ENCODE results near the gene LDAF1.
A peak's percentile ranks its signal among the peaks of the same experiment; 100 is the strongest.
"Not testable (repeated sequence)": the region's sequence is repeated elsewhere in the genome, so short reads cannot be mapped to it uniquely, and the experiment has no call there.

The LDAF1 gene

DNA sequence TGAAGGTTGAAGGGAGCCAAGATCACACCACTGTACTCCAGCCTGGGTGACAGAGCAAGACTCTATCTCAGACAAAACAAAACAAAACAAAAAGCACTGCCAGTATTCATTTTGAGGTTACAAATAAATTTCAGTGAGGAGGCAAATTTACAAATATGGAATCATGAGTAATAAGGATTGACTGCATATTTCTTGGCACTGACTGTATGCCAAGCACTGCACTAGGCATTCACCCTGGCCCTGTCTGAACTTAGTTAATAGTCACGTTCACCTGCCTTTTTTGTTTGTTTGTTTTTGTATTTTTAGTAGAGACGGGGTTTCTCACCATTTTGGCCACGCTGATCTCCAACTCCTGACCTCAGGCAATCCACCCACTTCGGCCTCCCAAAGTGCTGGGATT is 5.1 kb downstream of the LDAF1 start:
- no peak for DNase-seq

- no peak for DNase-seq
These were observed 6.2 kb downstream of the LDAF1 start for GRCh38 chr16:21164521-21165168.

GRCh38 chr16:21166561-21166961 is 8.1 kb downstream of the LDAF1 start:
- DNase-seq, result peak; percentile 50 to 82

GRCh38 chr16:21167360-21167759 is 8.9 kb downstream of the LDAF1 start:
- DNase-seq, result no peak

GRCh38 chr16:21167929-21168602 is 9.6 kb downstream of the LDAF1 start:
- no peak for DNase-seq

GRCh38 chr16:21169249-21169981 is 10.9 kb downstream of the LDAF1 start:
- DNase-seq, result no peak

- not testable (repeated sequence) for DNase-seq
These were observed 11.6 kb downstream of the LDAF1 start for GRCh38 chr16:21170116-21170515.

DNA sequence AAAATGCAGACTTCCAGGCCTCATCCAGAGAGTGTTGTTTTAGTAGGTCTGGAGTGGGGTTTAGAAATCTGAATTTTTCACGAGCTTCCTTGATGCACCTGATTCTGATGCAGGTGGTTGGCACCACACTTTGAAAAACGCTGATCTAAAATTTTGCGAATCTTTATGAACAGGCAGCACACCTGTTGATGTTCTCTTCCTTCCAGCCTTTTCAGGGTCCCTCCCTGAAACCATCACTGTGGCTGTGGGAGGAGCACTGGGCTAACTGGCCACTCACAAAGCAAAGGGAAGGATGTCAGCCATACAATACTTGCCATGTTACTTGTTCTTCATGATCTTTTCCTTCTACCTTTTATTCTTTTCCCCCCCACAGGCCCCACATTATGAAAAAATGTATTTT is 14.2 kb downstream of the LDAF1 start:
- no peak for DNase-seq

- no peak for DNase-seq
These were observed 16.9 kb downstream of the LDAF1 start for GRCh38 chr16:21175397-21175796.

DNA sequence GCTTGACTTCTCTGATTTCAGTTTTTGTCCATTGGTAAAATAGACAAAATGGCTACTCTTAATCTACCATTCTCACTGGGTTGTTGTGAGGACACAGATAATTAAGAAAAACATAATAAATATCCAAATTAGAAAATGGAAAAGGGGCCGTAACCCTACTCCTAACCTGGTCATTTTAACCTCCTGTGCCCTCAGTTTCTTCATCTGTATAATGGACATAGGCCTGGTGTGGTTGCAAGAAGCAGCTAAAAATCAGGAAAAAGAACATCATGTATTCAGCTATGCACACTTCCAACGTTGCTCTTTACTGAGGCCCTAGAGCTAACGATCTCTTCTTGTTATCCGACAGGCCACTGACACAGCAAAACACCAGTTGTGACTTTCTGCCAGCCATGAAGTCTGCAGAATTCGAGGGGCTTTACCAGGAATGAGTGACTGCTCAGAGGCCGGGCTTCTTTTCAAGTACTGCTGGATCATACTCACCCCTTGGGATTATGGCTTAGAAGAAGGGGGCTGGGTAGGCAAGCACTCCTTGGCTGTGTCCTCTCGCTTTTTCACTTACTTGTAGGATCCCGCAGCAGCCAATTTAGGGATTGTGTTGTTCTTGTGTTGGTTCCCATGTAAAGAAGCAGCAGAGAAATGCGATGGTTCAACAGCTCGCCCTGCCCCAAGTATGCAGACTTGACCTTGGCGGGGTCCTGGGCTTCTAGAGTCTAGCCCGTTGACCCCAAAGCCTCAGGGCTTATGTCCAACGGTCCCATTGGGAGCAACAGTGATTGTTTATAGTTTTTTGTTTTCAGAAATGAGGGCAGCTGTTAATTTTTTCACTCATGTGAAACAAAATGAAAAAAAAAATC is 20.9 kb downstream of the LDAF1 start:
- no peak for DNase-seq

DNA sequence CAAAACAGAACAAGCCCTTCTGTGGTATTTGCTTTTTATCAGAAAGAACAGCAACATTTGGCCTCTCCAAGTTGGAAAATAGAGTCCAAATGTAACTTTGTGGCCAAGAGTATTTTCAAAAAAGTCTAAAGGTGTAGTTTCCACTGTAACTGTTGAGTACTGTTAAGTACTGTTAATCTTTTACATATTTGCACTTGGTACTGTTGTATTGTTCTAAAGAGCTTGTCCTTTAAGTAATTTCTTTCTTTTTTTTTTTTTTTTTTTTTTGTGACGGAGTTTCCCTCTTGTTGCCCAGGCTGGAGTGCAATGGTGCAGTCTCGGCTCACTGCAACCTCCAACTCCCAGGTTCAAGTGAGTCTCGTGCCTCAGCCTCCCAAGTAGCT is 21.5 kb downstream of the LDAF1 start:
- no peak for DNase-seq

DNA sequence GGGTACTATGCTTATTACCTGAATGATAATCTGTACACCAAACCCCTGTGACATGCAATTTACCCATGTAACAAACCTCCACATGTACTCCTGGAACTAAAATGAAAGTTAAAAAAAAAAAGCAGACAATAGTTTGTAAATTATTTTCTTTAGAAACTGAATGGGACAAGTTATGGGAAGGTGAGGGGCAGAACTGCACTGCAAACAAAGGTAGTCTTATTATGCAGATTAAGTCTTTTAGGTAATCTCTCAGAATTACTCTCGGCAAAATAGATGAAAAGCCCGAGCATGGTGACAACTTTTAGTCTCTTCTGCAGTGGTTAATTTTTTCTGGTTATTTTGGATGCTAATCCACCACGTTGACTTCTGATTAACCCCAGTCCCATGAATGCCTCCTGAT is 25.5 kb downstream of the LDAF1 start:
- no peak for DNase-seq

DNA sequence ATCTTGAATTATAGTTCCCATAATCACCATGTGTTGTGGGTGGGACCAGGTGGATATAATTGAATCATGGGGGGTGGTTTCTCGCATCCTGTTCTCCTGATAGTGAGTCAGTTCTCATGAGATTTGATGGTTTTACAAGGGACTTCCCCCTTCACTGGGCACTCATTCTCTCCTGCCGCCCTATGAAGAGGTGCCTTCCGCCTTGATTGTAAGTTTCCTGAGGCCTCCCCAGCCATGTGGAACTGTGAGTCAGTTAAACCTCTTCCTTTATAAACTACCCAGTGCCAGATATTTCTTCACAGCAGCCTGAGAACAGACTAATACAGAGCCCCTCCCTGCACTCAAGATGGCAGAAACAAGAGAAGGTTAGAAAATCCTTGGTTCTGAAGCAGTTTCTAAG is 26.4 kb downstream of the LDAF1 start:
- no peak for DNase-seq

- DNase-seq, result no peak
These were observed 27.3 kb downstream of the LDAF1 start for GRCh38 chr16:21185659-21186325.

GRCh38 chr16:21186326-21186691 is 27.8 kb downstream of the LDAF1 start:
- no peak for DNase-seq

DNA sequence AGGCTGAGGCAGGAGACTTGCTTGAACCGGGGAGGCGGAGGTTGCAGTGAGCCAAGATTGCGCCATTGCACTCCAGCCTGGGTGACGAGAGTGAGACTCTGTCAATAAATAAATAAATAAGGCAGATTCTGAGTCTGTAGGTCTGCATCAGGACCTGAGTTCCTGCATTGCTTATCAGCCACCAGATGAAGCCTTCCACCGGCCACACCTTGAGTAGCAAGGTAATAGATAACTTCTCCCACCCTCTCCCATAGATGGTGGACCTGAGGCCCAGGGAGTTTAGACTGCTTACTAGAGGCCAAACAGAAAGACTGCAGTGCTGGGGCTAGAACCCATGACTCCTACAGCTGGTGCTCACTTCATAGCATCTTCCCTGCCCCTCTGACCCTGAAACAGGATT is 30.8 kb downstream of the LDAF1 start:
- no peak for DNase-seq

- DNase-seq, result no peak
These were observed 31.5 kb downstream of the LDAF1 start for GRCh38 chr16:21190013-21190412.

GRCh38 chr16:21190599-21190998 is 32.1 kb downstream of the LDAF1 start:
- DNase-seq, result no peak

GRCh38 chr16:21192991-21193390 is 34.5 kb downstream of the LDAF1 start:
- no peak for DNase-seq

DNA sequence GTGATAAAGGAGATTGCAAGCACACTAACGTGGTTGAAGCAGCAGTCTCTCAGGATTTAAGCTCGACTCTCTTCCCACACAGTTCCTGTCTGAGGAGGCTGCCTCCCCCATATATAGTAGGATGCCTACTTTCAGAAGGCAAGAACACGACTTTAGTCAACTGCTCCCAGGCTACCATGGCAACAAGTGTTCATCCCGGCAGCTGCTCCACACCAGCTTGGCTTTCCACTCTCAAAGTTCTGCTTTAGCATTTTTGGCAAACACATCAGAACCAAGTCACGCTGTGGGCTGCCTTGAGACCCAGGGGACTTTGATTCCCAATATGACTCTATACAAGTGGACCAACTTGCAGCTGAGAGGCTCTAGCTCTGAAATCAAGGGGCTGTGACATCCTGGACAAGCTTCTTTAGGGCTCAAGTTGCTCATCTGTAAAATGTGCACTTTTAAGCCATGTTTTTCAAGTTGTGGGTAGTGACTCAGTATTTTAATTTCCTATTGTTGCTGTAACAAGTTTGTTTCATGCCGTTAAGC is 36.4 kb downstream of the LDAF1 start:
- no peak for DNase-seq

GRCh38 chr16:21195330-21195729 is 36.9 kb downstream of the LDAF1 start:
- DNase-seq, result not testable (repeated sequence)

GRCh38 chr16:21197112-21197511 is 38.6 kb downstream of the LDAF1 start:
- DNase-seq, result peak; percentile 17 to 70

Measured in NCI-H524 (cell line).